Gastroesophageal sphincter (tissue), 4 donors: ENCODE measurements around the gene TRAPPC11. TPM values are rescaled to one million over a fixed set of nuclear protein-coding genes. Genes with fewer than 3 reads are reported as not detected.
A peak's percentile ranks its signal among the peaks of the same experiment; 100 is the strongest.

Source experiments
- ATAC-seq: fragments of 150-250 bp; one replicate; pipeline ENCODE4 v1.9.1; 2016; ENCODE audit warnings: mild to moderate bottlenecking, moderate library complexity
- H3K27ac ChIP-seq, 4 donors: fragments of 200-600 bp; sonication (generic) in 3 of 4; 1 replicate in 3 of 4; 2 replicates in 1 of 4; pipeline ENCODE4 v1.5.1; 2016 to 2019
- H3K27me3 ChIP-seq: fragments of 200-600 bp; sonication (generic); one replicate; pipeline ENCODE4 v1.5.1; 2019
- H3K36me3 ChIP-seq, 2 donors: fragments of 200-600 bp; sonication (generic); one replicate each; pipeline ENCODE4 v1.5.1; 2019; ENCODE audit warnings: control low read depth in 1 of 2
- H3K4me1 ChIP-seq, 3 donors: fragments of 200-600 bp; sonication (generic); 1 replicate in 2 of 3; 2 replicates in 1 of 3; pipeline ENCODE4 v1.5.1; 2016 to 2019; ENCODE audit warnings: control low read depth in 2 of 3
- H3K4me3 ChIP-seq, 2 donors: fragments of 200-600 bp; sonication (generic); one replicate each; pipeline ENCODE4 v1.5.1; 2019; ENCODE audit warnings: mild to moderate bottlenecking in 1 of 2, moderate library complexity in 1 of 2
- H3K9me3 ChIP-seq, 3 donors: fragments of 200-600 bp; sonication (generic); one replicate each; pipeline ENCODE4 v1.5.1; 2017 to 2019; ENCODE audit warnings: control low read depth in 2 of 3
- EP300 ChIP-seq: sonication (generic); formaldehyde crosslinking; IDR thresholded peaks from one replicate; pipeline ENCODE4 v1.6.1; 2017; ENCODE audit warnings: antibody characterized with exemption, mild to moderate bottlenecking
- POLR2A ChIP-seq, 2 donors: fragments of 450-650 bp; IDR thresholded peaks; one replicate each; pipeline ENCODE4 v1.6.1; 2017; ENCODE audit warnings: antibody characterized with exemption in 2 of 2, mild to moderate bottlenecking in 2 of 2, moderate library complexity in 1 of 2
- POLR2AphosphoS5 ChIP-seq: sonication (generic); formaldehyde crosslinking; IDR thresholded peaks from one replicate; pipeline ENCODE4 v1.6.1; 2017; ENCODE audit warnings: antibody characterized with exemption
- WGBS, 2 donors: methylation state at CpG; one replicate each; pipeline ENCODE4 v1.1.5; 2018; ENCODE audit warnings: low coverage in 1 of 2; 5-methylcytosine and 5-hydroxymethylcytosine counted together
- total RNA-seq, 4 donors: library from RNA; depleted of rRNA; stranded (reverse); fragments of >200 nt; gene quantifications; one replicate each; pipeline ENCODE4 v1.1.0, GENCODE V29; 2016
- TF ChIP-seq, protein P1 (sequence below), 4 experiments: fragments of 200-600 bp in 2 of 4; fragments of 450-650 bp in 2 of 4; sonication (generic) in 1 of 4; IDR thresholded peaks; one replicate each; pipeline ENCODE4 v1.5.1; 2017 to 2019; ENCODE audit warnings: antibody characterized with exemption in 4 of 4, mild to moderate bottlenecking in 2 of 4, moderate library complexity in 2 of 4

The TRAPPC11 gene
- total RNA-seq, 4 donors from 2014 or later, result 42.1 to 57.5 (median 54.7) TPM

DNA sequence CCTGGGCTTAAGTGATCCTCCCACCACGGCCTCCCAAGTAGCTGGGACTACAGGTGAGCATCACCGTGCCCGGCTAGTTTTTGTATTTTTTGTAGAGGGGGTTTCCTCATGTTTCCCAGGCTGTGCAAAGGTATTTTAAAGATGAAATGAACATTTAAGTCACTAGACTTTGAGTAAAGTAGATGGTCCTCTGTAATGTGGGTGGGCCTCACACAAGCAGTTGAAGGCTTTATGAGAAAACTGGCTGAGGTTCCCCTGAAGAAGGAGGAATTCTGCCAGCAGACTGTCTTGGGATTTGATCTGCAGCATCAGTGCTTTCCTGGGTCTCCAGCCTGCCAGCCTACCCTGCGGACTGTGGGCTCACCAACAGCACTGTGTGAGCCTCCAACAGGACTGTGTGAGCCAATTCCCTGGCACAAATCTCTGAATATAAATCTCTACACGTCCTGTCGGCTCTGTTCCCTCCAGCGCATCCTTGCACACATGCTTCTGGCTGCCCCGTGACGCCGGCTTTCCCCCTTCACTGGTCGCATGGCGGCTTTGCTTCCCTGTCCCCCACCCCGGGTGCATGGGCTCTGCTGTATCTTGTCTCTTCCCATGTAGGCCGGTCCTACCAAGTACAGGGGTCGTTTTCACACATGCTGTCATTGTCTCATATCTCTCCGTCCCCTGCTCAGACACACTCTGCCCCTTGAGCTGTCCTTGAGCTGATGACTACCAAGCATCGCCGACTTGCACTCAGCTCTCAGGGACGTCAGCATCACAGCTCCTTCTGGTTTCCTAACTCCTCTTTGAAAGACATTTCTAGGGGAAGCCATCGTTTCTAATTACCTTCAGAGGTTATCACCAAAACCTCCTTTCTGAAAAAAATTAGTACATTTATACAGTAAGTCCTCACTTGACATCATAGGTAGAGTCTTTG is 46.5 kb upstream of the TRAPPC11 start:
- H3K9me3 ChIP-seq, result no peaks in the 10 kb centered on the region
- 82 to 90% methylated on average over 13 to 15 of the region's 20 CpGs for WGBS, 2 donors
- TF ChIP-seq, protein P1, sequence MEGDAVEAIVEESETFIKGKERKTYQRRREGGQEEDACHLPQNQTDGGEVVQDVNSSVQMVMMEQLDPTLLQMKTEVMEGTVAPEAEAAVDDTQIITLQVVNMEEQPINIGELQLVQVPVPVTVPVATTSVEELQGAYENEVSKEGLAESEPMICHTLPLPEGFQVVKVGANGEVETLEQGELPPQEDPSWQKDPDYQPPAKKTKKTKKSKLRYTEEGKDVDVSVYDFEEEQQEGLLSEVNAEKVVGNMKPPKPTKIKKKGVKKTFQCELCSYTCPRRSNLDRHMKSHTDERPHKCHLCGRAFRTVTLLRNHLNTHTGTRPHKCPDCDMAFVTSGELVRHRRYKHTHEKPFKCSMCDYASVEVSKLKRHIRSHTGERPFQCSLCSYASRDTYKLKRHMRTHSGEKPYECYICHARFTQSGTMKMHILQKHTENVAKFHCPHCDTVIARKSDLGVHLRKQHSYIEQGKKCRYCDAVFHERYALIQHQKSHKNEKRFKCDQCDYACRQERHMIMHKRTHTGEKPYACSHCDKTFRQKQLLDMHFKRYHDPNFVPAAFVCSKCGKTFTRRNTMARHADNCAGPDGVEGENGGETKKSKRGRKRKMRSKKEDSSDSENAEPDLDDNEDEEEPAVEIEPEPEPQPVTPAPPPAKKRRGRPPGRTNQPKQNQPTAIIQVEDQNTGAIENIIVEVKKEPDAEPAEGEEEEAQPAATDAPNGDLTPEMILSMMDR (IDR thresholded peaks at IDR 0.05), result no peak
- TF ChIP-seq POLR2A (IDR thresholded peaks at IDR 0.05) (no peak), EP300 (no peak), POLR2AphosphoS5 (no peak)
- no peaks in the 10 kb centered on the region for H3K36me3 ChIP-seq
- no peak for ATAC-seq
- peaks cover 5% of the 10 kb centered on the region for H3K27me3 ChIP-seq
- H3K27ac ChIP-seq, result no peak overlapping the region
- H3K4me1 ChIP-seq, result no peaks in the 10 kb centered on the region
- no peak overlapping the region for H3K4me3 ChIP-seq

DNA sequence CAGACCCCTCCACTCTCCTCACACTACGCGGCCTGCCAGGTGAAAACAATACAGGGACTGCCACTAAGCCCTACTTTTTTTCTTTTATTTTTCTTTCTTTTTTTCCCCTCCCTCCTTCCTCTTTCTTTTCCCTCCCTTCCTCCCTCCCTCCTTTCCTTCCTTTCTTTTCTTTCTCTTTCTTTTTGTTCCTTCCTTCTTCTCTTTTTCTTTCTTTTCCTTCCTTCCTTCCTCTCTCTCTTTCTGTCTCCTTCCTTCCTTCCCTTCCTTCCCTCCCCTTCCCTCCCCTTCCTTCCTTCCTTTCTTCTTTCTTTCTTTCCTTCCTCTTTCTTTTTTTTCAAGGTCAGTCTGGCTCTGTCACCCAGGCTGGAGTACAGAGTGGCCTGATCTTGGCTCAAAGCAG is 42.0 kb upstream of the TRAPPC11 start:
- ATAC-seq, result no peak
- Histone ChIP-seq H3K4me1 (peaks cover 0 to 5% (median 0%) of the 10 kb centered on the region in 3 donors), H3K4me3 (no peak overlapping the region), H3K27me3 (peaks cover 5% of the 10 kb centered on the region), H3K9me3 (no peaks in the 10 kb centered on the region), H3K36me3 (no peaks in the 10 kb centered on the region), H3K27ac (no peak overlapping the region)
- TF ChIP-seq, protein P1 (IDR thresholded peaks at IDR 0.05), result no peak
- TF ChIP-seq POLR2A (IDR thresholded peaks at IDR 0.05) (no peak), EP300 (no peak), POLR2AphosphoS5 (no peak)
- 80 to 88% methylated on average over 1 to 2 of the region's 2 CpGs for WGBS, 2 donors

DNA sequence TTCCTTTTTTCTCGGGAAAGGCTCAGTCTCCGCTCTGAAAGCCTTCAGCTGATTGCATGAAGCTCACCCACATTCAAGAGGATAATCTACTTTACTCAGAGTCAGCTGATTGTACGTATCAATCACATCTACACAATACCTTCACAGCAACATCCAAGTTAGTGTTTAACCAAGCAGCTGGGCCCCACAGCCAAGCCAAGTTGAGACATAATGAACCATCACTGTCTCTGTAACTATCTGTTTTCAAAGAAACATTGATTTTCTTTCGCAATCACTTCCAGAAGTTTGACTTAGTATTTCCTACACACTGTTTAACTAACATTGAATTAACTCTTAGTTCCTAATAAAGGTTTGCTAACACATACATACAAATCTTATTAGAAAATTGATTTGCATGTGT is 40.4 kb upstream of the TRAPPC11 start:
- TF ChIP-seq POLR2AphosphoS5 (no peak), EP300 (no peak), POLR2A (IDR thresholded peaks at IDR 0.05) (no peak)
- TF ChIP-seq, protein P1 (IDR thresholded peaks at IDR 0.05), result no peak
- Histone ChIP-seq H3K9me3 (no peaks in the 10 kb centered on the region), H3K27me3 (no peaks in the 10 kb centered on the region), H3K4me1 (peaks cover 0 to 5% (median 0%) of the 10 kb centered on the region in 3 donors), H3K27ac (peak overlapping the region in 2 of 4 donors; percentile 2 to 22), H3K36me3 (no peaks in the 10 kb centered on the region), H3K4me3 (no peak overlapping the region)
- ATAC-seq, result peak; percentile 80
- 63 to 73% methylated on average over 2 to 4 of the region's 4 CpGs for WGBS, 2 donors

DNA sequence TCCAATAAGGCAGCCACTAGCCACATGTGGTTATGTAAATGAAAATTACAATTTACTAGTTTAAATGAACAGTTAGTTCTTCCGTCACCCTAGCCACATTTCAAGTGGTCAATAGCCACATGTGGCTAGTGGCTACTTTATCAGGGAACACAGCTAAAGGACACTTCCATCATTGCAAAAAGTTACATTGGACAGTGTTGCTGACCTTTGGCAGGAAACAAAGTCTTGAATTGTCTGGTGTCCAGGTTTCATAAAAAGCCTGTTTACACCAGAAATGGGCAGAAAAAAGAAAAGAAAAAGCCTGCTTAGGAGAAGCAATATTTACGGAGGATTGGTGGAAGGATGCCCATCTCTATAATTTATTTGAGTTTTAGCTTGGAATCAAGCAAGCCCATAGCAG is 38.7 kb upstream of the TRAPPC11 start:
- no peak for ATAC-seq
- Histone ChIP-seq H3K36me3 (no peaks in the 10 kb centered on the region), H3K4me3 (no peak overlapping the region), H3K9me3 (no peaks in the 10 kb centered on the region), H3K27ac (no peak overlapping the region), H3K4me1 (peaks cover 0 to 5% (median 0%) of the 10 kb centered on the region in 3 donors), H3K27me3 (no peaks in the 10 kb centered on the region)
- TF ChIP-seq POLR2AphosphoS5 (no peak), POLR2A (IDR thresholded peaks at IDR 0.05) (no peak), EP300 (no peak)
- TF ChIP-seq, protein P1 (IDR thresholded peaks at IDR 0.05), result no peak
- WGBS, 2 donors, result 74 to 76% methylated on average over 2 of the region's 2 CpGs

DNA sequence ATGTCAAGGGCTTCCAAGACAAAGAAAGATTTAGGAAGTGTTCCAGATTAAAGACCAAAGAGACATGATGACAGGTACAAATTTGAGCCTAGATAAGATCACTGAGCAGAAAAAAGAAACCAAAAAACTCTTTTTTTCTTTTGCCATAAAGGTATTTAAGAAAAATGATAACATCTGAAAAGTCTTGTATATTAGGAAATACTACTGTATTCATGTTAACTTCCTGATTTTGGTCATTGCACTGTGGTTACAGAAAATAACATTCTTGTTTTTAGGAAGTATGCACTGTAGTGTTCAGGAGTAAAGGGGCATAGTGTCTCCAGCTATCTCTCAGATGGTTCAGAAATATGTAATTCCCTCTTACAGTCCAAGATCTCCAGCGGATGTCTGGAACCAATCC is 37.2 kb upstream of the TRAPPC11 start:
- 33 to 90% methylated on average over 1 of the region's 1 CpG for WGBS, 2 donors
- Histone ChIP-seq H3K9me3 (no peaks in the 10 kb centered on the region), H3K4me1 (peaks cover 0 to 5% (median 0%) of the 10 kb centered on the region in 3 donors), H3K4me3 (no peak overlapping the region), H3K27me3 (no peaks in the 10 kb centered on the region), H3K36me3 (no peaks in the 10 kb centered on the region), H3K27ac (no peak overlapping the region)
- ATAC-seq, result no peak
- TF ChIP-seq EP300 (no peak), POLR2A (IDR thresholded peaks at IDR 0.05) (no peak), POLR2AphosphoS5 (no peak)
- TF ChIP-seq, protein P1 (IDR thresholded peaks at IDR 0.05), result no peak
